ENCODE results near the gene CNTRL. TPM values are rescaled to one million over a fixed set of nuclear protein-coding genes. Genes with fewer than 3 reads are reported as not detected.

The CNTRL gene
- total RNA-seq, 4 donors from 2014 or later: 9.9 to 23.0 (median 15.4) TPM

GRCh38 chr9:121169094-121169601, 94.4 kb downstream of the CNTRL start:
- H3K36me3 ChIP-seq: peaks cover 0 to 7% of the 10 kb centered on the region in 2 donors
- peaks cover 12 to 27% of the 10 kb centered on the region in 2 donors for H3K4me1 ChIP-seq
- H3K27ac ChIP-seq: no peak overlapping the region
- no peak for TF ChIP-seq POLR2A (IDR thresholded peaks at IDR 0.05)
- TF ChIP-seq, protein P1, sequence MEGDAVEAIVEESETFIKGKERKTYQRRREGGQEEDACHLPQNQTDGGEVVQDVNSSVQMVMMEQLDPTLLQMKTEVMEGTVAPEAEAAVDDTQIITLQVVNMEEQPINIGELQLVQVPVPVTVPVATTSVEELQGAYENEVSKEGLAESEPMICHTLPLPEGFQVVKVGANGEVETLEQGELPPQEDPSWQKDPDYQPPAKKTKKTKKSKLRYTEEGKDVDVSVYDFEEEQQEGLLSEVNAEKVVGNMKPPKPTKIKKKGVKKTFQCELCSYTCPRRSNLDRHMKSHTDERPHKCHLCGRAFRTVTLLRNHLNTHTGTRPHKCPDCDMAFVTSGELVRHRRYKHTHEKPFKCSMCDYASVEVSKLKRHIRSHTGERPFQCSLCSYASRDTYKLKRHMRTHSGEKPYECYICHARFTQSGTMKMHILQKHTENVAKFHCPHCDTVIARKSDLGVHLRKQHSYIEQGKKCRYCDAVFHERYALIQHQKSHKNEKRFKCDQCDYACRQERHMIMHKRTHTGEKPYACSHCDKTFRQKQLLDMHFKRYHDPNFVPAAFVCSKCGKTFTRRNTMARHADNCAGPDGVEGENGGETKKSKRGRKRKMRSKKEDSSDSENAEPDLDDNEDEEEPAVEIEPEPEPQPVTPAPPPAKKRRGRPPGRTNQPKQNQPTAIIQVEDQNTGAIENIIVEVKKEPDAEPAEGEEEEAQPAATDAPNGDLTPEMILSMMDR (IDR thresholded peaks at IDR 0.05): peak in 4 of 6 experiments; percentile 10 to 49 (median 28)
- intact Hi-C loops (cut with DNase I): no loop called here
- H3K4me3 ChIP-seq (replicated peaks in 1 of 3): no peak overlapping the region
- DNase-seq: peak in 1 of 2 donors; percentile 13
- no peaks in the 10 kb centered on the region for H3K9me3 ChIP-seq
- 74 to 89% methylated on average over 3 of the region's 3 CpGs for WGBS, 2 donors
- no peaks in the 10 kb centered on the region for H3K27me3 ChIP-seq

DNA sequence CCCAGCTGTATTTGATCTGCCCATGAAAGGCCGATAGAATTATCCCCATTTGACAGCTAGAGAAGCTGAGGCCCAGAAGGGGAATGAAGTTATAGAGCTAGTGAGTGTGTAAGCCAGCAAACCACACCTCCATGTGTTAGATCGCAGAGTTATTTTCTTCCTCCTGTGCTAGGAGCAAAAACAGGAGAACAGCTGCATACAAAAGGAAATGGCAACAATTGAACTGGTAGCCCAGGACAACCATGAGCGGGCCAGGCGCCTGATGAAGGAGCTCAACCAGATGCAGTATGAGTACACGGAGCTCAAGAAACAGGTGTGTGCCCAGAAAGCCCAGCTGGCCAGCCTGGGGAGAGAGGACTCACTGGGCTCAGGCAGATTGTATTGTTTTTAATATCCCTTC, 96.5 kb downstream of the CNTRL start:
- Histone ChIP-seq H3K27ac (no peak overlapping the region), H3K36me3 (peaks cover 0 to 7% of the 10 kb centered on the region in 2 donors), H3K27me3 (no peaks in the 10 kb centered on the region), H3K4me3 (replicated peaks in 1 of 3) (no peak overlapping the region), H3K9me3 (no peaks in the 10 kb centered on the region), H3K4me1 (peaks cover 12 to 27% of the 10 kb centered on the region in 2 donors)
- TF ChIP-seq, protein P1 (IDR thresholded peaks at IDR 0.05): no peak
- no peak for TF ChIP-seq POLR2A (IDR thresholded peaks at IDR 0.05)
- DNase-seq: no peak
- intact Hi-C loops (cut with DNase I): no loop called here
- WGBS, 2 donors: 90 to 95% methylated on average over 5 of the region's 5 CpGs

GRCh38 chr9:121172726-121173487, 98.2 kb downstream of the CNTRL start:
- Histone ChIP-seq H3K4me1 (peaks cover 7 to 19% of the 10 kb centered on the region in 2 donors), H3K4me3 (replicated peaks in 1 of 3) (no peak overlapping the region), H3K36me3 (peaks cover 0 to 7% of the 10 kb centered on the region in 2 donors), H3K27ac (no peak overlapping the region), H3K27me3 (no peaks in the 10 kb centered on the region), H3K9me3 (no peaks in the 10 kb centered on the region)
- intact Hi-C loops (cut with DNase I): no loop called here
- DNase-seq: no peak
- TF ChIP-seq, protein P1 (IDR thresholded peaks at IDR 0.05): no peak
- no peak for TF ChIP-seq POLR2A (IDR thresholded peaks at IDR 0.05)
- WGBS, 2 donors: 83 to 92% methylated on average over 1 of the region's 1 CpG

GRCh38 chr9:121173501-121173900, 98.7 kb downstream of the CNTRL start:
- intact Hi-C loops (cut with DNase I): no loop called here
- peaks cover 0 to 7% of the 10 kb centered on the region in 2 donors for H3K36me3 ChIP-seq
- no peak overlapping the region for H3K27ac ChIP-seq
- TF ChIP-seq, protein P1 (IDR thresholded peaks at IDR 0.05): no peak
- no peaks in the 10 kb centered on the region for H3K9me3 ChIP-seq
- H3K4me3 ChIP-seq (replicated peaks in 1 of 3): no peak overlapping the region
- 94 to 97% methylated on average over 7 of the region's 7 CpGs for WGBS, 2 donors
- peaks cover 2 to 13% of the 10 kb centered on the region in 2 donors for H3K4me1 ChIP-seq
- H3K27me3 ChIP-seq: no peaks in the 10 kb centered on the region
- no peak for DNase-seq

Measured in thyroid gland (tissue), 4 donors.